ENCODE results near the gene CDCA3. TPM values are rescaled to one million over a fixed set of nuclear protein-coding genes. Genes with fewer than 3 reads are reported as not detected.
"Not testable (repeated sequence)": the region's sequence is repeated elsewhere in the genome, so short reads cannot be mapped to it uniquely, and the experiment has no call there.

The CDCA3 gene
- total and polyA plus RNA-seq, 2 of the 13 experiments (the other 11 are each of a cell fraction or from before 2014, with no cell fraction given): 32.7 to 56.5 TPM

DNA sequence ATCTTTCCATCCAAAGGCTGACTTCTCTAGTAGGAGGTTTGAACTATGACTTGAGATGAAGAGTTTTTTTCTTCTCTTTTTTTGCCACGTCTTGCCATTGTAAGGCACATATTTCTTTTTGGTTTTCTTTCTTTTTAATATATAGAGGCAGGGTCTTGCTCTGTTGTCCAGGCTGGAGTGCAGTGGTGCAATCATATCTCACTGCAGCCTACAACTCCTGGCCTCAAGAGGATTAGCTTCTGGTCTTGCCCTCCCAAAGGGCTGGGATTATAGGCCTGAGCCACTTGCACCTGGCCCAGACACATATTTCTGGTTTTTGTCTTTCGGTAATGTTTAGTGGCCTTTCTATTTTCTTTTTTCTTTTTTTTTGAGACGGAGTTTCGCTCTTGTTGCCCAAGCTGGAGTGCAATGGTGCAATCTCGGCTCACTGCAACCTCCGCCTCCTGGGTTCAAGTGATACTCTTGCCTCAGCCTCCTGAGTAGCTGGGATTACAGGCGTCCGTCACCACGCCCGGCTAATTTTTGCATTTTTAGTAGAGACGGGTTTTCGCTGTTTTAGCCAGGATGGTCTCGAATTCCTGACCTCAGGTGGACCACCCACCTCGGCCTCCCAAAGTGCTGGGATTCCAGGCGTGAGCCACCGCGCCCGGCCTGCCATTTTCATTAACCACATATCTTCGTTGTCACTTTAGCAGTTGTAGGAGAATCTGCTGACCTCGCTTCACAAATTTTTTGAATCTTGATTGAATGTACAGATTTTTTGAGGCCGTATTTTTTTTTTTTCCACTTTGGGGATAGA, 38.9 kb upstream of the CDCA3 start:
- DNase-seq (ENCODE audit: low spot score); H3K79me2 ChIP-seq (ENCODE audit: insufficient read depth, low read length); in situ Hi-C loops (cut with HindIII; ENCODE audit: extremely low pct_ligation_motif_present, low pct_unique_long_range_greater_than_20kb); BruUV-seq (replicated peaks); H4K20me1 ChIP-seq (ENCODE audit: insufficient read depth, low read length); H3K4me3 ChIP-seq (replicated peaks in 1 of 3; ENCODE audit: insufficient read depth in 1 of 3, low read depth in 2 of 3, low read length in 3 of 3); ATAC-seq; H3K36me3 ChIP-seq (replicated peaks in 1 of 2; ENCODE audit: control insufficient read depth in 1 of 2, insufficient read depth in 2 of 2, low read length in 2 of 2); H3K9me3 ChIP-seq (ENCODE audit: low read length); FAIRE-seq; H2AFZ ChIP-seq (ENCODE audit: low read length); H3K4me2 ChIP-seq (ENCODE audit: low read depth, low read length); intact Hi-C loops (cut with micrococcal nuclease; ENCODE audit: unreplicated experiment); H3K27me3 ChIP-seq (ENCODE audit: control insufficient read depth in 1 of 2, insufficient read depth in 2 of 2, low read length in 2 of 2): not testable (repeated sequence)
- H3K4me1 ChIP-seq (ENCODE audit: insufficient read depth, low read length): peaks cover 52% of the 10 kb centered on the region
- H3K9ac ChIP-seq (ENCODE audit: insufficient read depth, low read depth, low read length): peak overlapping the region; percentile 70
- ChIA-PET CTCF (ENCODE audit: low intra/inter-chr PET ratio, low total read pairs) (interaction anchor here (2.5 kb wide), 1 partner anchor 17 kb away, joined by 24 read pairs; the partner anchor contains the start of gene SPSB2), POLR2A (interaction anchor here (0.9 to 4.4 kb wide), 5 partner anchors 9 to 54 kb away, joined by 3 to 73 read pairs (median 11); partner anchors contain the start of genes C12orf57 and SPSB2)
- H3K27ac ChIP-seq (ENCODE audit: extremely low read length, insufficient read depth, low read length): peak overlapping the region; percentile 94
- peak; percentile 40; the same call in 1 of the 2 replicates for TF ChIP-seq ZBTB38 (CRISPR knock-in tag; IDR thresholded peaks at IDR 0.05)
- TF ChIP-seq, protein P1, sequence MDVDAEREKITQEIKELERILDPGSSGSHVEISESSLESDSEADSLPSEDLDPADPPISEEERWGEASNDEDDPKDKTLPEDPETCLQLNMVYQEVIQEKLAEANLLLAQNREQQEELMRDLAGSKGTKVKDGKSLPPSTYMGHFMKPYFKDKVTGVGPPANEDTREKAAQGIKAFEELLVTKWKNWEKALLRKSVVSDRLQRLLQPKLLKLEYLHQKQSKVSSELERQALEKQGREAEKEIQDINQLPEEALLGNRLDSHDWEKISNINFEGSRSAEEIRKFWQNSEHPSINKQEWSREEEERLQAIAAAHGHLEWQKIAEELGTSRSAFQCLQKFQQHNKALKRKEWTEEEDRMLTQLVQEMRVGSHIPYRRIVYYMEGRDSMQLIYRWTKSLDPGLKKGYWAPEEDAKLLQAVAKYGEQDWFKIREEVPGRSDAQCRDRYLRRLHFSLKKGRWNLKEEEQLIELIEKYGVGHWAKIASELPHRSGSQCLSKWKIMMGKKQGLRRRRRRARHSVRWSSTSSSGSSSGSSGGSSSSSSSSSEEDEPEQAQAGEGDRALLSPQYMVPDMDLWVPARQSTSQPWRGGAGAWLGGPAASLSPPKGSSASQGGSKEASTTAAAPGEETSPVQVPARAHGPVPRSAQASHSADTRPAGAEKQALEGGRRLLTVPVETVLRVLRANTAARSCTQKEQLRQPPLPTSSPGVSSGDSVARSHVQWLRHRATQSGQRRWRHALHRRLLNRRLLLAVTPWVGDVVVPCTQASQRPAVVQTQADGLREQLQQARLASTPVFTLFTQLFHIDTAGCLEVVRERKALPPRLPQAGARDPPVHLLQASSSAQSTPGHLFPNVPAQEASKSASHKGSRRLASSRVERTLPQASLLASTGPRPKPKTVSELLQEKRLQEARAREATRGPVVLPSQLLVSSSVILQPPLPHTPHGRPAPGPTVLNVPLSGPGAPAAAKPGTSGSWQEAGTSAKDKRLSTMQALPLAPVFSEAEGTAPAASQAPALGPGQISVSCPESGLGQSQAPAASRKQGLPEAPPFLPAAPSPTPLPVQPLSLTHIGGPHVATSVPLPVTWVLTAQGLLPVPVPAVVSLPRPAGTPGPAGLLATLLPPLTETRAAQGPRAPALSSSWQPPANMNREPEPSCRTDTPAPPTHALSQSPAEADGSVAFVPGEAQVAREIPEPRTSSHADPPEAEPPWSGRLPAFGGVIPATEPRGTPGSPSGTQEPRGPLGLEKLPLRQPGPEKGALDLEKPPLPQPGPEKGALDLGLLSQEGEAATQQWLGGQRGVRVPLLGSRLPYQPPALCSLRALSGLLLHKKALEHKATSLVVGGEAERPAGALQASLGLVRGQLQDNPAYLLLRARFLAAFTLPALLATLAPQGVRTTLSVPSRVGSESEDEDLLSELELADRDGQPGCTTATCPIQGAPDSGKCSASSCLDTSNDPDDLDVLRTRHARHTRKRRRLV (CRISPR knock-in tag; IDR thresholded peaks at IDR 0.05): 0 out of 2 replicates have a peak, but pooled peaks have one; percentile 4
- TF ChIP-seq ZNF121 (CRISPR knock-in tag; IDR thresholded peaks at IDR 0.05): peak; percentile 79; the same call in 1 of the 2 replicates
- TF ChIP-seq, protein P2, sequence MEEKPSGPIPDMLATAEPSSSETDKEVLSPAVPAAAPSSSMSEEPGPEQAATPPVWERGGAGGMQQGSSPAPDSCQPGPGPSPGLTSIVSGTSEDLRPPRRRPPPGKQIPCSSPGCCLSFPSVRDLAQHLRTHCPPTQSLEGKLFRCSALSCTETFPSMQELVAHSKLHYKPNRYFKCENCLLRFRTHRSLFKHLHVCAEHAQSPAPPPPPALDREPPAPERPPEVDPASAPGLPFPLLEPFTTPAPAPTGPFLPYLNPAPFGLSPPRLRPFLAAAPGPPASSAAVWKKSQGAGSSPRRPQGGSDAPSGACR (CRISPR knock-in tag; IDR thresholded peaks at IDR 0.05): 0 out of 2 replicates have a peak, but pooled peaks have one; percentile 14
- WGBS (ENCODE audit: low lambda C conversion rate): 97% methylated on average over 21 of the region's 21 CpGs

Measured in HepG2 (cell line).